ENCODE measurements around the gene SORT1.

DNA sequence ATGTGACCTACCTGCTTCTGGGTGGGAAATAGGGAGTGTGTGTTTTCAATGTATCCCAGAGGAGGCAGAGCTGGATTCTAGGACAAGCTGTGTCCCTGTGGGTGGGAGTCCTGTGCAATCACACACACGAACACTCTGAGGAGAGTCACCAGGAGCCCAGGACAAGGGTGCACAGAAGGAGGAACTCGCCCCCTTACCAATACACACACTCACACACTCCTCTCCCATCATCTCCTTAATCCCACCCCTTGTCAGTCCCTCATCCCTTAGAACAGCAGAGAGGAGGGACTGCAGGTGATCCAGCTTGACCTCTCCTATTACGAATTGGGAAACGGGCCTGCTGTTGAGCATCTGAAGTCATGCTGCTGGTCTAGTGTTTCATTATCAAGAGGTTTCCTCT is 82.4 kb downstream of the SORT1 start:
- TF ChIP-seq POLR2AphosphoS5 (IDR thresholded peaks at IDR 0.05) (no peak), POLR2A (IDR thresholded peaks at IDR 0.05) (no peak)
- TF ChIP-seq, protein P1, sequence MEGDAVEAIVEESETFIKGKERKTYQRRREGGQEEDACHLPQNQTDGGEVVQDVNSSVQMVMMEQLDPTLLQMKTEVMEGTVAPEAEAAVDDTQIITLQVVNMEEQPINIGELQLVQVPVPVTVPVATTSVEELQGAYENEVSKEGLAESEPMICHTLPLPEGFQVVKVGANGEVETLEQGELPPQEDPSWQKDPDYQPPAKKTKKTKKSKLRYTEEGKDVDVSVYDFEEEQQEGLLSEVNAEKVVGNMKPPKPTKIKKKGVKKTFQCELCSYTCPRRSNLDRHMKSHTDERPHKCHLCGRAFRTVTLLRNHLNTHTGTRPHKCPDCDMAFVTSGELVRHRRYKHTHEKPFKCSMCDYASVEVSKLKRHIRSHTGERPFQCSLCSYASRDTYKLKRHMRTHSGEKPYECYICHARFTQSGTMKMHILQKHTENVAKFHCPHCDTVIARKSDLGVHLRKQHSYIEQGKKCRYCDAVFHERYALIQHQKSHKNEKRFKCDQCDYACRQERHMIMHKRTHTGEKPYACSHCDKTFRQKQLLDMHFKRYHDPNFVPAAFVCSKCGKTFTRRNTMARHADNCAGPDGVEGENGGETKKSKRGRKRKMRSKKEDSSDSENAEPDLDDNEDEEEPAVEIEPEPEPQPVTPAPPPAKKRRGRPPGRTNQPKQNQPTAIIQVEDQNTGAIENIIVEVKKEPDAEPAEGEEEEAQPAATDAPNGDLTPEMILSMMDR (IDR thresholded peaks at IDR 0.05 in 8 of 11, conservative IDR thresholded peaks at IDR 0.05 in 3 of 11), result no peak
